Nucleus accumbens (tissue), 56 donors: ENCODE results near the gene SPATA17.
"Not testable (repeated sequence)": the region's sequence is repeated elsewhere in the genome, so short reads cannot be mapped to it uniquely, and the experiment has no call there.

Experiments used
- DNase-seq, 56 donors: peaks; one replicate each; lab custom pipeline; 2025; lab: John Stamatoyannopoulos, UW

SPATA17 gene

GRCh38 chr1:217630711-217631591, at the start of gene SPATA17, which contains the start of gene GPATCH2:
Gene SPATA17 (plus strand): TSS chr1:217631344. CDS start chr1:217631379, 35 bp downstream.
Gene GPATCH2 (minus strand): TSS chr1:217631090. CDS start chr1:217630971, 119 bp downstream.
- DNase-seq: peak in 55 of 56 donors; percentile 6 to 86 (median 68)

- DNase-seq: not testable (repeated sequence)
These were observed 46.8 kb upstream of the SPATA17 start for GRCh38 chr1:217584286-217584811.

- DNase-seq: no peak
These were observed 45.6 kb upstream of the SPATA17 start for GRCh38 chr1:217585577-217585976.

GRCh38 chr1:217586586-217586985, 44.6 kb upstream of the SPATA17 start:
- DNase-seq: no peak

GRCh38 chr1:217590598-217590997, 40.5 kb upstream of the SPATA17 start:
- no peak for DNase-seq

- no peak for DNase-seq
These were observed 32.0 kb upstream of the SPATA17 start for GRCh38 chr1:217599154-217599553.

- DNase-seq: no peak
These were observed 28.8 kb upstream of the SPATA17 start for GRCh38 chr1:217602380-217602779.

- DNase-seq: no peak
These were observed 25.8 kb upstream of the SPATA17 start for GRCh38 chr1:217605390-217605789.

GRCh38 chr1:217614200-217614712, 16.9 kb upstream of the SPATA17 start:
- no peak for DNase-seq

GRCh38 chr1:217617126-217617525, 14.0 kb upstream of the SPATA17 start:
- DNase-seq: no peak

- DNase-seq: no peak
These were observed 10.3 kb upstream of the SPATA17 start for GRCh38 chr1:217620814-217621213.

- DNase-seq: no peak
These were observed 9.1 kb upstream of the SPATA17 start for GRCh38 chr1:217622042-217622441.

GRCh38 chr1:217626321-217626720, 4.8 kb upstream of the SPATA17 start:
- no peak for DNase-seq

- no peak for DNase-seq
These were observed 3.7 kb upstream of the SPATA17 start for GRCh38 chr1:217627431-217627830.

GRCh38 chr1:217642455-217642854, 11.3 kb downstream of the SPATA17 start:
- no peak for DNase-seq

GRCh38 chr1:217647791-217648190, 16.6 kb downstream of the SPATA17 start:
- DNase-seq: no peak

- no peak for DNase-seq
These were observed 19.5 kb downstream of the SPATA17 start for GRCh38 chr1:217650674-217651073.

GRCh38 chr1:217660353-217661062, 29.4 kb downstream of the SPATA17 start:
- DNase-seq: no peak

GRCh38 chr1:217661407-217661806, 30.3 kb downstream of the SPATA17 start:
- no peak for DNase-seq

GRCh38 chr1:217668351-217668940, 37.3 kb downstream of the SPATA17 start:
- DNase-seq: no peak

- no peak for DNase-seq
These were observed 42.2 kb downstream of the SPATA17 start for GRCh38 chr1:217673387-217673786.
